ENCODE measurements around the gene UNKL.

Gene UNKL, protein sequence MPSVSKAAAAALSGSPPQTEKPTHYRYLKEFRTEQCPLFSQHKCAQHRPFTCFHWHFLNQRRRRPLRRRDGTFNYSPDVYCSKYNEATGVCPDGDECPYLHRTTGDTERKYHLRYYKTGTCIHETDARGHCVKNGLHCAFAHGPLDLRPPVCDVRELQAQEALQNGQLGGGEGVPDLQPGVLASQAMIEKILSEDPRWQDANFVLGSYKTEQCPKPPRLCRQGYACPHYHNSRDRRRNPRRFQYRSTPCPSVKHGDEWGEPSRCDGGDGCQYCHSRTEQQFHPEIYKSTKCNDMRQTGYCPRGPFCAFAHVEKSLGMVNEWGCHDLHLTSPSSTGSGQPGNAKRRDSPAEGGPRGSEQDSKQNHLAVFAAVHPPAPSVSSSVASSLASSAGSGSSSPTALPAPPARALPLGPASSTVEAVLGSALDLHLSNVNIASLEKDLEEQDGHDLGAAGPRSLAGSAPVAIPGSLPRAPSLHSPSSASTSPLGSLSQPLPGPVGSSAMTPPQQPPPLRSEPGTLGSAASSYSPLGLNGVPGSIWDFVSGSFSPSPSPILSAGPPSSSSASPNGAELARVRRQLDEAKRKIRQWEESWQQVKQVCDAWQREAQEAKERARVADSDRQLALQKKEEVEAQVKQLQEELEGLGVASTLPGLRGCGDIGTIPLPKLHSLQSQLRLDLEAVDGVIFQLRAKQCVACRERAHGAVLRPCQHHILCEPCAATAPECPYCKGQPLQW

DNA sequence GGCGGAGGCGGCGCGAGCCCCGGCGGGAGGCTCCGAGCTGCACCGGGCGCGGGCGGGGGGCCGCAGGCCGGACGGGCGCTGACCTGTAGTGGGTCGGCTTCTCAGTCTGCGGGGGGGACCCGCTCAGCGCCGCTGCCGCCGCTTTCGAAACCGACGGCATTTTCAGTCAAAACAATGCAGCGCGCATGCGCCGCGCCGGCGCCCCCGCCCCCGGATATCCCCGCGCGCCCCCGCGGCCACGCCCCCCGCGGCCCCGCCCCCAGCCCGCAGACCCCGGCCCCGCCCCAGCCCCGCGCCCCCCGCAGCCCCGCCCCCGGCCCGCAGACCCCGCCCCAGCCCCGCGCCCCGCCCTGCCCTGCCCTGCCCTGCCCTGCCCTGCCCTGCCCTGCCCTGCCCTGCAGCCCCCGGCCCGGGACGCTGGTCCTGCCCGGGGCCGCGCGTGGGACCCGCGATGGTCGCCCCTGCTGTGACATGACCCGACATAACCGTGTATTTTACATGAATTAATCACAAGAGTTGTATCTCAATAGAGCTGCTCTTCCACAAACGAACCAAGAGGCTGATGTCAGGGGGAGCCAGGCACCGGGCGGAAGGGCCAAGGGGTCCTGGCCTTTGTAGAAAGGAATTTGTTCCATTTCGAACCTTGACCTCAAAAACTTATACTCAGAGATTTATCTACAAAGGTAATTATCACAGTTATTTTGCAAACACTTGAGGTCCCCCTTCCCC, at the start of gene UNKL:
UNKL (minus strand) TSS at position 173 of the 729 bp plus-strand sequence; CDS start at position 160, 13 bp downstream.
- peak; percentile 14 for DNase-seq

DNA sequence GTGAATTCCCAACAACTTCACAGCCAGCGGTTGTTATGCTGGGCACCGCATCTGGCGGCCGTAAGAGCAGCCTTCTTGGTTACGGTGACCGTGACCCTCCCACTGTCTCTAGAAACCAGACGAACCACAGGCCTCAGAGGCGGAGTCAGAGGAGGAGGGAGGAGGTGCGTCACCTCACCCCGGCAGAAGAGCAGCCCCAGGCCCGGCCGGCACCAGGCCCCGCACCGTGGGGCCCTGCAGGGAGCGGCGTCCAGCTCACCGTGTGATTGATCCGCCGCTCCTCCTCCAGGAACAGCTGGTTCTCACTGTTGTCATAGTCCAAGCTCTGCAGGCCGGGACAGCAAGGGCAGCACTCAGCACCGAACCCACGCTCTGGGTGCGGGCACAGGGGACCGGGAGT, 46.6 kb upstream of the UNKL start:
- DNase-seq, result no peak

DNA sequence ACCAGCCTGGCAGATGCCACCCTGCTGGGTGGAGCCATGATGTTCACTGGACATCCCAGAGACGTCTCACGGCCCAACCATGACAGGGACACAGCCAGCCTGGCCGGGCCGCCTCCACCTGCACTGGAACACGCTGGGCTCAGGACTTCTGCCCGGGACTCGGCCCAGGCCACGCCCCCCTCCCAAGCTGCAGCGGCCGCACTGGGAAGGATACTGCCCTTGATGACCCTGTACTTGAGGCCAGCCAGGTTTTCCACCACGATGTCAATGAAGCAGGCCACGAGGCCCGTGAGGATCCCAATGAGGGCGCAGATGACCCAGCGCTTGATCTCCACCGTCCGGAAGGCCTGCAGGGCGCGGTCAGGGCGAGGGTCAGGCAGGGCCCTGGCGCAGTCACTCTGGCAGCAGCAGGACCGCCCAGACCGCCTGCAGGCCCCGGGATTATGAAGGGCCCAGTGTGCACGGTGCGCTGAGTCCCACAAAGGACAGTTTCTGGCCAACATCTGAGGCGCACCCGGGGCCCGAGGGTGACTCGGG, 46.2 kb upstream of the UNKL start:
- DNase-seq, result no peak

DNA sequence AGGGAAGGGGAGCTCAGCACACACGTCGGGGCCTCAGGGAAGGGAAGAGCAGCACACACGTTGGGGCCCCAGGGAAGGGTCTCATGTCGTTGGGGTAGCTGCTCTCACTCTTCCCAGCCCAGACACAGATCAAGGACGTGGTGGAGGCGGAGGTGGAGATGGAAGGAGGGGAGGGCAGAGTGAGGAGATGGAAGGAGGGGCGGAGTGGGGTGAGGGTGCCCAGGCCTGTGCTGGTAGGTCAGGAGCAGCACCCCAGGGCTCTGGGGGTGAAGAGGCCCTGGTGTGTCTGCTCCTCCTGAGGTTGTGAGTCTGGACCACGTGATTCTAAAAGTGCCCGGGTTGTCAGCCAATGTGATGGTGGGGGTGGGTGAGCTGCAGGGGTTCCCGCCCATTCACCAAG, 45.5 kb upstream of the UNKL start:
- no peak for DNase-seq

DNA sequence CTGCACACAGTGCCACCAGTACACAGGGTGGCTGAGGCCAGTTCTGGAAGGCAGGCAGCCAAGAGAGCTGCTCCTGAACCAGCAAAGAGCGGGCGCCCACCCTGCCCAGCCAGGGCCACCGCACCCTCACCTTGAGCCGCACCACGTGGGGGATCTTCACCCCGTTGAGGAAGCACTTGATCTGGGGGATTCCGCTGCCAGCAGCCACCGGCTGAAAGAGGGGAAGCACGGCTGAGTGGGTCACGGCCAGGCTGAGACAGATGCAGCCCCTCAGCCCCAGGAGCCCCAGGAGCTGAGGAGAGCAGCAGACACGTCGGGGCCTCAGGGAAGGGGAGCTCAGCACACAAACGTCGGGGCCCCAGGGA, 44.5 kb upstream of the UNKL start:
- DNase-seq, result no peak

DNA sequence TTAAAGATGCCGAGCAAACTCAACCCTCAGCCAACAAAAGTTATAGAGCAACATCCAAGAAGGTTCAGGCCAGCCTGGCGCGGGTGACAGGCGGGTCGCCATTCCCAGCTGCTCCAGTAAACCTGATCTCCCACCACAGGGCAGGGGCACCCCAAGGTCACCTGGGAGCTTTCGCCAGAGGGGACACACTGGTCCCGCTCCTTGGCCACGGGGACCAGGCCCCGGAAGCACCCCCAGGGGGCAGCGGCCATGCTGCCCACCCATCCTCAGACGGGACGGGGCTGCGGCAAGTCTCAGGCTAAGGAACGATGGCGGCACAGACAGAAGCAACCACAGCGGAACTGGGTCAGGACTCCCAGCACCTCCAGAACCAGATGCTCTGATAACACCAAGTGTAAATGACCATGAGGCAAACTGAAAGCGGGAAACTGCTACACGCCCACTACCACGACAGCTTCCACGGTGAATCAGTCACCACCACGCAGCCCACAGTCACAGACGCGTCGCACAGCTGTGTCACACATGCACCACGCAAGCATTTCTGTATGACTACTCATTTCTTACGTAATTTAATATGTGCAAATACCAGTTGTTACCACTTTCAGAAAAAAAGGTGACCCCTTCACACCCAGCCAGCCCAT, 44.0 kb upstream of the UNKL start:
- no peak for DNase-seq

DNA sequence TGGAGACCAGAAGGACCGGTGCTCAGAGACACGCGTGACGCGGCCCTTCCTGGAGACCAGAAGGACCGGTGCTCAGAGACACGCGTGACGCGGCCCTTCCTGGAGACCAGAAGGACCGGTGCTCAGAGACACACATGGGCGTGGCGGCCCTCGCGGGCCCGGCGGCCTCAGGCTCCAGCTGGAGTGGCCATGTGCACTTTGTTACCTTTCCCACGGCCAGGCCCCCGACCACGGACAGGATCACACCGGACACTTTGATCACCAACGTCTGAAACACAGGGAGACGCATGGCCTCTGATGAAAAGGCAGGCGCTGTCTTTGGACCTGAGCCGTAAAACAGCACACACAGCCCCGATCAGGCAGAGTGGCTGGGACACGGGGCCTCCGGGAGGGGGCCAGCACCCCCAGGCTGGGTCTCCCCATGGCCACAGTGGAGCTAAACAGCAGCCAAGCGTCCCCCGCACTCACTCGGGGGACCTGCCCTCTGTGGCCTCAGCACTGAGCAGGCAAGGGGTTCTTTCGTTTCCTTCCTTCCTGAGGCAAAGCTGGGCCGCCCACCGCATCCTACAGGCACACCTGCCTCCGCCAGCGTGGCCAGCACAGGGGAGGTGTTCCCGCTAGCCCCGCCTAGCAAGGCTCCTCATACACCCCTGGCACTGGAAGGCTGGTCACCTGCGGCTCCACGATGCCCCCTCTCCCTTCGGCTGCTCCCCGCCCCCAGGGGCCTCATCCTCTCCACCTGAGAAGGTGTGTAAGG, 43.2 kb upstream of the UNKL start:
- DNase-seq, result no peak

DNA sequence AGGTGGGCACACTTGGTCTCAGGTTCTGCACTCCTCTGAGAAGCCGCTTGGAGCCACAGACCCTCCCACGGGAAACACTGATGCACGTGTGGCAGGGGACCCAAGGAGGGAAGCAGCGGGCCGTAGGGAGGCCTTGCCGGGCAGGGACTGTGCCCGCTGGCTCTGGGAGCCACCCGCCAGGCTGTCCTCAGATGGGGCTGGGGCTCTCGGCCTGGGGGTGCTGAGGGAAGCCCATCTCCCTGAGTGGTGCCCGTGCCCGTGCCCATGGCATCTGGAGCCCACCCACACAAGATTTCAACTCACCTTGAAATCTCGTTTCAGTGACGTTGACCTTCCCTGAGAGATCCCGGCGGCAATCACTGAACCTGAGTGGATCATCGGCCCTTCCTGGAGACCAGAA, 42.4 kb upstream of the UNKL start:
- no peak for DNase-seq

DNA sequence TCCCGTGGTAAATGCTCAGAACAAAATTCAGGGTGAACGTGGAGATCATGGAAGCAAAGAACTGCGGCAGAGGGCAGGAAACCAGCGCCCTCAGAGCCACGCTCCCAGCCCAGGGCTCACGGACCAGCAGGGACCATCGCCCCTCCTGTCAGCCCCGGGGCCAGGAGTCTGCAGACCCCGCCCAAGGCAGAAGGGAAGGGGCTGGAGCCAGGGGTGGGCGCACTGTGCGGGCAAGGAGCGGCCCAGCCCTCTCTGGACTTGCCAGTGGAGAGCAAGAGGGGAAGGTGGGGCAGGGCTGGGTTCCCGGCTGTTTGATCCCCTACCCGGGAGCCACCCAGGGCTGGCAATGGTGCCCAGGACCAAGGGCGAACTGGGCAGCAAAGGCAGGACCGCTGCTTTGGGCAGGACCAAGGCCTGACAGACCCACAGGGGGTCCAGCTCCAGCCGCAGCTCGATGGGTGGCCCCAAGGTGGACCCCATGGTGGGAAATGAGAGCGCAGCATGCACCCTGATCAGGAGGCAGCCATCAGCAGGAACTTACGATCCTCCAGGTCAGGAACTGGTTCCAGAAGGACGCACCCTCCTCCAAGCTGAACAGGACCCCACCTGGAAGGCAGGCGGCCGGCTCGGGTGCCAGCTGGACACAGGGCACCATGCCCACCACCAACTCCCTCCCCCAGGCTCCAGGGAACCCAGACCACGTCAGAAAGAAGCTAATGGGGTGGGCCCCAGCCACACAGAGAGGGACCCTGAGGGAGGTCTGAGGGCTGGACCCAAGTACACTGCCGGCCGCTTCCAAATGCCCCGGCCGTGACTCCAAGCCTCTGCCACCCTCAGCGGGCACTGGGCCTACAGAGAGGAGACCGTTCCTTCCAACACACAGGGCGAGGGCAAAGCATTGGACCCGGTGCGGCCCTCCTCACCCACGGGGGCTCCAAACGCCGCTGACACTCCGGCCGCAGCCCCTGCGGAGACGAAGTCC, 41.0 kb upstream of the UNKL start:
- no peak for DNase-seq

DNA sequence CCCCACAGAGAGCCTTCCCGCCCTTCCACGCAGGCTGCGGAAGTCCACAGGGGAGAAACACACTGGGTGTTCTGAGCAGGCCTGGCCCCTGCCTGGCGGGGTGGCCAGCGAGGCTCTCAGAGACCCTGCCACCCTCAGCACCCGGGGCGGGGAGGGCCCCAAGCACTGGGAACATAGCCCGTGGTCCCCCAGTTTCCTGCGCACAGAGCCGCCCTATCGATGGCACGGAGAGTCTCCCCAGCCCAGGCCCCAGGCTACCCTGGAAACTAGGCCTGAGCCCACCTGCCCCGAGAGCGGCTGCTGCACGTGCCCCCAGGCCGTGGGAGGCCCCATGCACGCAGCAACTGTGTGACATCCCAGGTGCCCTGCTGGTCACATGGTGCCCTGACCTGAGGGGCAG, 40.1 kb upstream of the UNKL start:
- DNase-seq, result no peak

DNA sequence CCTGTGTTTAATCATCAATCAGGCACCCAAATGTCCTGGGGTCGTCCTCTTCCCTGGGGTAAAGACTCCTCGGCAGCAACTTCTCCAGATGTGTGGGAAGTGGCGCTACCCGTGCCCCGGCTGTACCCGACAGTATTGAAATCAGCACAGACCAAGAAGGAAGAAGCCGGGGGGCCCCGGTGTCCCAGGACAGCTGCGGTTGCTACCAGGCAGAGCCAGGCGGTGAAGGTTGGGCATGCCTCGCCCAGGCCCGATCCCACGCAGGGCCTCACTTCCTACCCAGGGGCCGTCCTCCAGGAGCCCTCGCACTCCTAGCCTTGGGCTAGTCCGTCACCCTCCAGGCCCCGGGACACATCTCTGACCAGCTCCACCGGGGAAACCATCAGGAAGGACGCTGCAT, 38.8 kb upstream of the UNKL start:
- DNase-seq, result no peak

DNA sequence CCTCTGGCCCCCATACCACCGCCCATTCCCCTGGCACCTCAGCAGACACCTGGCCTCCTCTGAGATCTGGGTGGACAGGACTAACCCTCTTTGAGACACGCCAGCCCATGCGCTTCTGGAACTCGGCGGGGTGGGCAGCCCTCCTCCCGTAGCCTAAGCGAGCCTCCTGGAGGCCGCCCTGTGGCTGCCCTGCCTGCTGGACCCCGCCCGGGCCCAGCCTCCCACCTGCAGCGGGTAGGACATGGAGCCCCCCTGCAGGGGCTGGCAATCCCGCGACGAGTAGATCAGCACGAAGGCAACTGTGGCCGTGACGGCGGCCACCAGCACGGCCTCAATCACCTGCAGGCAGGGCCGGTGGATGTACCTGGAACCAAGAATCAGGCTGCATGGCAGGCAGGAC, 38.0 kb upstream of the UNKL start:
- DNase-seq, result no peak

DNA sequence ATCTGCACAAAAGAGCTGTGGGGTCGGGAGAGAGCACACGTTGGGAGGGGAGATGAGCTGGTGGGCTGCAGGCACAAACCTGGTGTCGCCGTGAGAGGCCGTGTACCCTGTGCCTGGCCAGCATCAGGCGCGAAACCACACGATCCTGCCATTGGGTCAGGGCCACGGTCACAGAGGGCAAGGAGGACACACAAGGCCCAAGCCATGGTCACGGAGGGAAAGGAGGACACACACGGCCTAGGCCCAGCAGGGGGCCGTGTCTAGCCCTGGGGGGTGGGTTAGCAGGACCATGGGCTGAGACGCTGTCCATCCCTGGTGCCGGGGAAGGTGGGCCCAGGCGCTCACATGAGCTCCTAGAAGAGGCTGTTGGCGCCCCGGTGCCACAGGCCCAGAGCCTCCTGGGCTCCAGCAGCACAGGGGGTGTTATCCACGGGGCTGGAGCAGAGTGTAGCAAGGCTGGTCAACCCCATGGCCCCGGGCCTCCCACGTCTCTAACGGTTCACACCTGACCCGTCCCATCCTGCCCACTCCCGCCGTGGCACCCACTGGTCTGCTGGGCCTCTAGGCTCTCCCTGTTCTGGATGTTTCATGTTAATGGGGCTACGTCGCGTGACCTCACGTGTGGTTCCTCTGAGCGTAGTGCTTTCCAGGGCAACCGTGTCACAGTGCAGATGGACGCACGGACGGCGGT, 37.3 kb upstream of the UNKL start:
- DNase-seq, result no peak

DNA sequence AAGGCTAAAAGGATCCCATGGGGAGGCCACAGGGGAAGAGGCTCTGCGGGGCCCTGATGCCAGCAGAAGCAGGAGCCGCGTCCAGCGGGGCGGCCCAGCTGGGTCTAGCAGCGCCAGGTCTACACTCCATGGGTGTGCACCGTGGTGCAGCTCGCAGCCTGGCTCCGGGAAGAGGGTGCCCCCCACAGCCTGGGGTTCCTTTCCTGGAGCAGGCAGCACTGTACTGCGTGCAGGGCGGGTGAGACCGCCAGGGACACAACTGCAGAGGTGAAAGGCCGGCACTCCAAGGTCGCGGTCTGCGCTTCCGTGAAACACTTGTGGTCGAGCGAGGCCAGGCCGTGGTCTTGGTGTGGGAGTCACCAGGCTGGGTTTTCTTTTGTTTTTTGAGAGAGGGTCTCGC, 36.3 kb upstream of the UNKL start:
- no peak for DNase-seq

DNA sequence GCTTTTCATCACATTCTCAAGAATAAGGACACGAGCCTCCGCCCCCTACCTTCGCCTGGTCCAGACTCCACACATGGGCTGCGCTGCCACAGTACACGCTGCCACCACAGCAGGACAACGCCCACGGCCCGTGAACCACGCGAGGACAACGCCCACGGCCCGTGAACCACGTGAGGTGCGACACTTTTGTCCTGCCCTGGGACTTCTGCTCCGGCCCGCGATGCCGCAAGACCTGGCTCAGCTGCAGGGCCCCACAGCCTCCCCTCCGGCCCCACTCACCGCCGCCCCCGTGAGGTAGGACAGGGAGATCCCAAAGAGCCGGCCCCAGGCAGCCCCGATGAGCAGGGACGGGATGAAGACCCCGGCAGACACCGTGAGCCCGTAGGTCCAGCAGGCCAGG, 35.7 kb upstream of the UNKL start:
- no peak for DNase-seq

DNA sequence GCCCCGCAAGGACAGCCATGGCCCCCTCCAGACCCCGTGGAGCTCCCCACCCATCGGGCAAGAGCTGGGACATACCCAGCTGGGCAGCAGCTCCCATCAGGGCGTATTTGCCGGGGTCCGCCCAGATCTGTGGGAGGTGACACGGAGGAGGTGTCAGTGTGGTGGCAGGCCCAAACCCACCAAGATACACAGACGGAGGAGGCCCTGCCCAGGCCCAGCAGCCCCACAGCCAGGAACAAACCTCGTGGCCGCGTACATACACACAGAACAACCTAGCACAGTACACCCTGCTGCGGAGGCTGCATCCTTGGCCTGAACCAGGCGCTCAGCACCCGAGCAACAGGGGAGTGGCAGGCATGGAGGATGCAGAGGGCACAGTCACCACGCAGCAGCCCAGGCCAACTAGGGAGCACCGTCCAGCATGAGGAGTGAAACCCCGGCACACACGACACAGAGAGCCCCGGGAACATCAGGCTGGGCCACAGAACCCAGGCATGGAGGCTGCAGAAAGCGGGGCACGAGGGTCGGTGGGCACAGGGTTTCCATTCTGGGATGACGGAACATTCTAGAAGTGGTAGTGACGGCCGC, 34.8 kb upstream of the UNKL start:
- no peak for DNase-seq

DNA sequence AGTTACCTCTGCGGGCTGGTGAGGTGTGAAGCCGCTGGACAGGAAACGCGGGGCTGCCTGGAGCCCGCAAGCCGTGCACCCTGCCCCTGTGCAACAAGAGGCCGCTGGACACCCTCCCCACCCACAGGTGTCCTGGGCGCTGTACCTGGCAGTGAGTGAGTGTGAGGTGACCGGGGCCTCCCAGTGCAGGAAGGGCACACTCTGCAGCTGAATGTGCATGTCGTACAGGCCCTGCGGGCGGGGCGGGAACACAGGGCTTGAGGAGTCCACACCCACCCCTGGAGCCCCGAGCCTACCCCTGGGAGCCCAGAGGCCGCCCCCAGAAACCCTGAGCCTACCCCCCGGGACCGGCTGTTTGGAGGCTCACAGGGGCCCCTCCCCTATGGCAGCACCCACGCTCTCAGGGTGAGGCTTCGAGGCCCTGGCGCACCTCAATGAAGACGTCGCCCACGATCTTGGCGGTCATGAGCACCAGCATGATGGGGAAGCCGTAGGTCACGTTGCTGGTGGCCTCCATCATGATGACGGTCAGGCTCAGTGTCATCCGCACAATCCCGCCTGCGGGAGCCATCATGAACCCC, 34.1 kb upstream of the UNKL start:
- DNase-seq, result no peak

DNA sequence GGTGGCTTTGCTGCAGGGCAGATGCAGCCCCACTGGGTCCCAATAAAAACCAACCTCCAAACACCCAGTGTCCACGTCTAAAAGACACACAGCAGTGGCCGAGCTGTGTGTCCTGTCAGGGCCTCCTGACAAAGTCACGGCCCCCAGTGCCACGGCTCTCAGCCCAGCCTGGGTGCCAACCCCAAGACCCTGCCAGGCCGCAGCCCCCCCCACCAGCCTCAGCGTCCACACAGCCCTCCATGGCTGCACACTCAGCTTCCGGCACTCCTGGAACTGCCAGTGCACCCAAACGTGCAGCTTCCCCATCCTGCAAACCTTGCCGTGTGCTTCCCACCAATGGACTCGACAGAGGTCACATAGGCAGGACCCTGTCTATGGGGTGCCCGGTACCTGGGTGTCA, 33.5 kb upstream of the UNKL start:
- DNase-seq, result no peak

DNA sequence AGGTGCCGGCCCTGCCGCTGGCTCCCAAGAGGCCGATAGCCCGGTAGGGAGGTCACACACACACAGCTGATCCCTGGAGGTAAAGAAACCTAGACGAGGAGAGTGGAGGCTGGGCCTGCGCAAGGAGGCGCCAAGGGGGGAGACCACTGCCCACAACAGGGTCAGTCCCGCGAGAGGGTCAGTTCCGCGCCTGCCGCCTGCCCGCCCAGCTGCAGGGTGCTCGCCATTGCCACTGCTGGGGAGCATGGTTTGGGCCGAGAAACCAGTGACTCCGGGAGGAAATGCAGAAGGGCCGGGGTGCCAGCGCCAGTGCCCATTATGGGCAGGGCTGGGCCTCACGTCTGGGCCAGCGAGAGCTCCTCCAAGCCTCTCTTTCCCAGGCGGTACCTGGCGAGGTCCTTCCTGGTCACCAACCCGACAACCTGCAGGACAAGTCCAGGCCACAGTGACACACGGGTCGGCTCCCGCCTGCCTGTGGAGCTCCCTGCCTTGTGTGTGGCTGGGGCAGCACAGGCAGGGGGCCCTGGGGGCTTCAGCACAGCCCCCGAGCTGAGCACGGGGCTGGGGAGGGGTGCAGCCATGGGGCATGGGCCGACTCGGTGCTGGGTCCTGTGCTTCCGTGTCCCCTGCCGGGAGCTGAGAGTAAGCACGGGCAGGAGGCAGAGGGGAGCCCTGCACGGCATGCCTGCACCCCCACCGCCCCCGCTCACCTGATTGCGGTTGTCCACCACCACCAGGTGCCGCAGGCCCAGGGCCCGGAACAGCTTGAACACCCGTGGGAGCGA, 32.0 kb upstream of the UNKL start:
- DNase-seq, result no peak
